SK-N-MC (cell line): Measurements from ENCODE around the gene PTGES.

Experiments used
- EZH2 ChIP-seq: fragments of 200-600 bp; sonication (generic); IDR thresholded peaks from one replicate; pipeline ENCODE4 v1.6.1; 2017; ENCODE audit warnings: antibody characterized with exemption
- FOXP2 ChIP-seq: optimal IDR thresholded peaks from 2 replicates; pipeline ENCODE3; 2011; ENCODE audit warnings: mild to moderate bottlenecking, moderate library complexity; ENCODE audit not compliant: insufficient read depth; ENCODE audit errors: extremely low read length, control extremely low read depth
- POLR2AphosphoS5 ChIP-seq: IDR thresholded peaks from 2 replicates; pipeline ENCODE4 v1.6.1; 2012; ENCODE audit warnings: mild to moderate bottlenecking, low read depth, low read length, borderline replicate concordance

- TF ChIP-seq POLR2AphosphoS5 (no peak), EZH2 (no peak), FOXP2 (no peak)
These were observed 22.6 kb upstream of the PTGES start for GRCh38 chr9:129775448-129775798.
